Transverse colon (tissue), 3 donors: Measurements from ENCODE around the gene C9orf50.
A peak's percentile ranks its signal among the peaks of the same experiment; 100 is the strongest.

Experiments
- POLR2A ChIP-seq: fragments of 450-650 bp; IDR thresholded peaks from one replicate; pipeline ENCODE4 v1.6.1; 2016; ENCODE audit warnings: antibody characterized with exemption, mild to moderate bottlenecking, moderate library complexity
- TF ChIP-seq, protein P1 (sequence below), 5 experiments: fragments of 200-600 bp in 3 of 5; fragments of 450-650 bp in 2 of 5; sonication (generic) in 3 of 5; IDR thresholded peaks; 1 replicate in 2 of 5; 2 replicates in 3 of 5; pipeline ENCODE4 v1.5.1; 2016 to 2017; ENCODE audit warnings: antibody characterized with exemption in 5 of 5, inconsistent platforms in 3 of 5, mild to moderate bottlenecking in 2 of 5, moderate library complexity in 1 of 5

DNA sequence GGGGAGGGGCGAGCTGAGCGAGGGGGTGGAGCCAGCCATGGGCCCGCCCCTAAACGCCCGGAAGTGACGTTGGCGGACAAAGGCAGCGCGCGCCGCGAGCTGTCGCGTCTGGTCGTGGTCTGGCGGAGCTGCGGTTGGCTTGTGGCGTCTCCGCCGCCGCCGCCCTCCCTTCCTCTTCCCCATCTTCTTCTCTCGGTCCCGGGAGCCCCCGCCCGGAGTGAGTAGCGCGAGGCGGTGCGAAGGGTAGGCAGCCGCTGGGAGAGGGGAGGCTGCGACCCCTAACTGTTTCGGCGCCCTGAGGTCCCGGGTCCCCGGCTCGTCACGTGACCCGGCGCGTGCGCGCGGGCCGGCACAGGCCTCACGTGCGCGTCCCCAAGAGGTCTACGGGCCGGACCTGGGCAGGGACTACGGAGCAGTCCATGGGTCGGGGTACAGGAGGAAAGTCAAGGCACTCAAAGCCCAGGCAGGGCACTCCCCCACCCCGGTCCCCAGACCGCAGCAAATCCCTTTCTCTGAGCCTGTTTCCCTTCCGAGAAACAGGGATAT lies 5.3 kb upstream of the C9orf50 start, which contains the start of gene NTMT1:
- TF ChIP-seq, protein P1, sequence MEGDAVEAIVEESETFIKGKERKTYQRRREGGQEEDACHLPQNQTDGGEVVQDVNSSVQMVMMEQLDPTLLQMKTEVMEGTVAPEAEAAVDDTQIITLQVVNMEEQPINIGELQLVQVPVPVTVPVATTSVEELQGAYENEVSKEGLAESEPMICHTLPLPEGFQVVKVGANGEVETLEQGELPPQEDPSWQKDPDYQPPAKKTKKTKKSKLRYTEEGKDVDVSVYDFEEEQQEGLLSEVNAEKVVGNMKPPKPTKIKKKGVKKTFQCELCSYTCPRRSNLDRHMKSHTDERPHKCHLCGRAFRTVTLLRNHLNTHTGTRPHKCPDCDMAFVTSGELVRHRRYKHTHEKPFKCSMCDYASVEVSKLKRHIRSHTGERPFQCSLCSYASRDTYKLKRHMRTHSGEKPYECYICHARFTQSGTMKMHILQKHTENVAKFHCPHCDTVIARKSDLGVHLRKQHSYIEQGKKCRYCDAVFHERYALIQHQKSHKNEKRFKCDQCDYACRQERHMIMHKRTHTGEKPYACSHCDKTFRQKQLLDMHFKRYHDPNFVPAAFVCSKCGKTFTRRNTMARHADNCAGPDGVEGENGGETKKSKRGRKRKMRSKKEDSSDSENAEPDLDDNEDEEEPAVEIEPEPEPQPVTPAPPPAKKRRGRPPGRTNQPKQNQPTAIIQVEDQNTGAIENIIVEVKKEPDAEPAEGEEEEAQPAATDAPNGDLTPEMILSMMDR (IDR thresholded peaks at IDR 0.05), result no peak
- peak; percentile 97 for TF ChIP-seq POLR2A
